MM.1S (cell line): ENCODE results near the gene IL1RAP.

ENCODE experiments used
- DNase-seq: peaks from one replicate; pipeline ENCODE4 v3.0.0-alpha.2; 2015
- H2AFZ ChIP-seq: fragments of 300-600 bp; sonication (generic); 2 replicates; pipeline ENCODE4 v1.6.0; 2016; ENCODE audit warnings: antibody characterized with exemption, low read length
- H3F3A ChIP-seq: fragments of 300-600 bp; sonication (generic); 2 replicates; pipeline ENCODE4 v1.6.1; 2016; ENCODE audit warnings: mild to moderate bottlenecking, antibody characterized with exemption, low read length, moderate library complexity, mixed read lengths; ENCODE audit not compliant: insufficient read depth
- H3K27ac ChIP-seq: fragments of 300-600 bp; sonication (generic); 2 replicates; pipeline ENCODE4 v1.5.1; 2016; ENCODE audit warnings: mild to moderate bottlenecking, low read length
- H3K27me3 ChIP-seq: fragments of 300-600 bp; sonication (generic); replicated peaks from 2 replicates; pipeline ENCODE4 v1.6.0; 2016; ENCODE audit warnings: low read length; ENCODE audit not compliant: insufficient read depth
- H3K36me3 ChIP-seq: fragments of 300-600 bp; sonication (generic); replicated peaks from 2 replicates; pipeline ENCODE4 v1.6.1; 2016; ENCODE audit warnings: mild to moderate bottlenecking, low read length, mixed read lengths; ENCODE audit not compliant: insufficient read depth
- H3K4me1 ChIP-seq: fragments of 300-600 bp; sonication (generic); 2 replicates; pipeline ENCODE4 v1.6.1; 2016; ENCODE audit warnings: low read length, mixed read lengths
- H3K4me2 ChIP-seq: fragments of 300-600 bp; sonication (generic); 2 replicates; pipeline ENCODE4 v1.6.0; 2016; ENCODE audit warnings: low read depth, low read length
- H3K4me3 ChIP-seq: fragments of 300-600 bp; sonication (generic); 2 replicates; pipeline ENCODE4 v1.5.1; 2016; ENCODE audit warnings: low read length, mixed read lengths
- H3K79me2 ChIP-seq: fragments of 300-600 bp; sonication (generic); 2 replicates; pipeline ENCODE4 v1.6.1; 2016; ENCODE audit warnings: mixed run types, low read length, mixed read lengths
- H3K9ac ChIP-seq: fragments of 300-600 bp; sonication (generic); 2 replicates; pipeline ENCODE4 v1.6.1; 2016; ENCODE audit warnings: low read length, mixed read lengths
- H3K9me2 ChIP-seq: fragments of 300-600 bp; sonication (generic); replicated peaks from 2 replicates; pipeline ENCODE4 v1.6.1; 2016; ENCODE audit warnings: mild to moderate bottlenecking, low read length, mixed read lengths; ENCODE audit not compliant: insufficient read depth
- H3K9me3 ChIP-seq: fragments of 300-600 bp; sonication (generic); replicated peaks from 2 replicates; pipeline ENCODE4 v1.6.1; 2016; ENCODE audit warnings: mild to moderate bottlenecking, low read length, mixed read lengths; ENCODE audit not compliant: insufficient read depth
- H4K20me1 ChIP-seq: fragments of 300-600 bp; sonication (generic); 2 replicates; pipeline ENCODE4 v1.6.1; 2016; ENCODE audit warnings: mild to moderate bottlenecking, low read length, moderate library complexity, mixed read lengths; ENCODE audit not compliant: insufficient read depth
- CTCF ChIP-seq: fragments of 300-600 bp; sonication (generic); IDR thresholded peaks from 2 replicates; pipeline ENCODE4 v1.5.1; 2016; ENCODE audit warnings: antibody characterized with exemption, low read length, mixed read lengths
- EZH2 ChIP-seq: fragments of 300-600 bp; sonication (generic); optimal IDR thresholded peaks from 2 replicates; pipeline ENCODE3; 2017; ENCODE audit warnings: low read depth, mild to moderate bottlenecking, antibody characterized with exemption, low read length, mixed read lengths
- EZH2phosphoT487 ChIP-seq: fragments of 300-600 bp; sonication (generic); IDR thresholded peaks from 2 replicates; pipeline ENCODE4 v1.6.1; 2018; ENCODE audit warnings: antibody characterized with exemption, low read length

IL1RAP gene

GRCh38 chr3:190524942-190525341 lies 11.1 kb downstream of the IL1RAP start:
- H3K9ac ChIP-seq: no peak overlapping the region
- DNase-seq: no peak
- H3K9me2 ChIP-seq: no peaks in the 10 kb centered on the region
- no peak overlapping the region for H3K4me3 ChIP-seq
- H3F3A ChIP-seq: no peaks in the 10 kb centered on the region
- H3K79me2 ChIP-seq: no peaks in the 10 kb centered on the region
- TF ChIP-seq EZH2 (no peak), CTCF (no peak), EZH2phosphoT487 (no peak)
- H2AFZ ChIP-seq: no peak overlapping the region
- no peaks in the 10 kb centered on the region for H4K20me1 ChIP-seq
- H3K27me3 ChIP-seq: no peaks in the 10 kb centered on the region
- no peaks in the 10 kb centered on the region for H3K4me1 ChIP-seq
- H3K9me3 ChIP-seq: no peaks in the 10 kb centered on the region
- no peak overlapping the region for H3K4me2 ChIP-seq
- no peak overlapping the region for H3K27ac ChIP-seq
- no peaks in the 10 kb centered on the region for H3K36me3 ChIP-seq

GRCh38 chr3:190525634-190526033 lies 11.7 kb downstream of the IL1RAP start:
- no peak for DNase-seq
- no peak overlapping the region for H3K4me3 ChIP-seq
- no peaks in the 10 kb centered on the region for H3K4me1 ChIP-seq
- H3K79me2 ChIP-seq: no peaks in the 10 kb centered on the region
- H2AFZ ChIP-seq: no peak overlapping the region
- H3K27me3 ChIP-seq: no peaks in the 10 kb centered on the region
- H3K36me3 ChIP-seq: no peaks in the 10 kb centered on the region
- no peaks in the 10 kb centered on the region for H3K9me3 ChIP-seq
- H3K4me2 ChIP-seq: no peak overlapping the region
- no peak overlapping the region for H3K27ac ChIP-seq
- no peaks in the 10 kb centered on the region for H3K9me2 ChIP-seq
- TF ChIP-seq EZH2 (no peak), CTCF (no peak), EZH2phosphoT487 (no peak)
- H4K20me1 ChIP-seq: no peaks in the 10 kb centered on the region
- no peak overlapping the region for H3K9ac ChIP-seq
- no peaks in the 10 kb centered on the region for H3F3A ChIP-seq

- Histone ChIP-seq H3K9me2 (no peaks in the 10 kb centered on the region), H2AFZ (no peak overlapping the region), H3K9ac (no peak overlapping the region), H4K20me1 (no peaks in the 10 kb centered on the region), H3F3A (no peaks in the 10 kb centered on the region), H3K4me1 (no peaks in the 10 kb centered on the region), H3K9me3 (no peaks in the 10 kb centered on the region), H3K27me3 (no peaks in the 10 kb centered on the region), H3K4me3 (no peak overlapping the region), H3K27ac (no peak overlapping the region), H3K79me2 (no peaks in the 10 kb centered on the region), H3K4me2 (no peak overlapping the region), H3K36me3 (no peaks in the 10 kb centered on the region)
- no peak for TF ChIP-seq EZH2phosphoT487
- no peak for TF ChIP-seq EZH2
- no peak for TF ChIP-seq CTCF
- DNase-seq: no peak
Measured at GRCh38 chr3:190526787-190527762, 13.2 kb downstream of the IL1RAP start.
